Measurements from ENCODE around the gene FYB2. TPM values are rescaled to one million over a fixed set of nuclear protein-coding genes. Genes with fewer than 3 reads are reported as not detected.

The FYB2 gene
- polyA plus RNA-seq, 2 of the 4 experiments (the other 2 are of a cell fraction), result not detected

GRCh38 chr1:56827711-56828110 lies 8.5 kb upstream of the FYB2 start:
- no peak for FAIRE-seq
- Histone ChIP-seq H3K4me1 (no peaks in the 10 kb centered on the region), H3K9me3 (no peaks in the 10 kb centered on the region), H3K4me2 (no peak overlapping the region), H3K4me3 (no peak overlapping the region), H3K27ac (no peak overlapping the region)
- no peak for TF ChIP-seq ZFP36 (IDR thresholded peaks at IDR 0.05; ENCODE audit: borderline replicate concordance, partially characterized antibody)
- TF ChIP-seq RNF2 (IDR thresholded peaks at IDR 0.05; ENCODE audit: borderline replicate concordance, low read depth), result no peak
- no peak for TF ChIP-seq ZSCAN20 (CRISPR knock-in tag; IDR thresholded peaks at IDR 0.05)
- TF ChIP-seq USF2 (IDR thresholded peaks at IDR 0.05), result no peak
- no peak for TF ChIP-seq PBX3 (IDR thresholded peaks at IDR 0.05)
- no peak for TF ChIP-seq MAFK (IDR thresholded peaks at IDR 0.05; ENCODE audit: partially characterized antibody)
- TF ChIP-seq NFE2L2 (conservative IDR thresholded peaks at IDR 0.05; ENCODE audit: low read length), result no peak
- no peak for TF ChIP-seq FOSL2 (IDR thresholded peaks at IDR 0.05)
- no peak for TF ChIP-seq FOSL2 (CRISPR knock-in tag; IDR thresholded peaks at IDR 0.05)
- no peak for TF ChIP-seq SMC3 (IDR thresholded peaks at IDR 0.05)
- no peak for TF ChIP-seq MYC (IDR thresholded peaks at IDR 0.05; ENCODE audit: borderline replicate concordance, low read length)
- no peak for TF ChIP-seq HOXB13 (CRISPR knock-in tag; IDR thresholded peaks at IDR 0.05; ENCODE audit: low read depth)
- no peak for TF ChIP-seq CHD4 (IDR thresholded peaks at IDR 0.05; ENCODE audit: borderline replicate concordance)
- TF ChIP-seq ZNF302 (CRISPR knock-in tag; IDR thresholded peaks at IDR 0.05), result no peak
- TF ChIP-seq PHF8 (IDR thresholded peaks at IDR 0.05; ENCODE audit: borderline replicate concordance, low read depth), result no peak
- no peak for TF ChIP-seq RARB (CRISPR knock-in tag; IDR thresholded peaks at IDR 0.05)
- no peak for TF ChIP-seq NPAS2 (CRISPR knock-in tag; IDR thresholded peaks at IDR 0.05; ENCODE audit: borderline replicate concordance)
- TF ChIP-seq CHD2 (IDR thresholded peaks at IDR 0.05; ENCODE audit: low read length, partially characterized antibody), result no peak
- no peak for TF ChIP-seq HES2 (IDR thresholded peaks at IDR 0.05)
- no peak for TF ChIP-seq HOXB5 (CRISPR knock-in tag; IDR thresholded peaks at IDR 0.05)
- no peak for TF ChIP-seq EP300 (IDR thresholded peaks at IDR 0.05)
- ChIA-PET POLR2A (no interaction called here), CTCF (no interaction called here)
- no peak for DNase-seq (ENCODE audit: low read depth in 1 of 2, low spot score in 1 of 2)
- ATAC-seq, result no peak

- Histone ChIP-seq H3K27ac (no peak overlapping the region), H3K4me3 (no peak overlapping the region), H3K4me2 (no peak overlapping the region), H3K9me3 (no peaks in the 10 kb centered on the region), H3K4me1 (peaks cover 5% of the 10 kb centered on the region)
- 14% methylated on average over 4 of the region's 4 CpGs for WGBS (ENCODE audit: missing lambda C conversion rate)
- TF ChIP-seq JUN (IDR thresholded peaks at IDR 0.05), result no peak
- TF ChIP-seq EP300 (IDR thresholded peaks at IDR 0.05), result no peak
- no peak for TF ChIP-seq PHF8 (IDR thresholded peaks at IDR 0.05; ENCODE audit: borderline replicate concordance, low read depth)
- TF ChIP-seq CTCF (IDR thresholded peaks at IDR 0.05), result no peak
- no peak for TF ChIP-seq ZSCAN20 (CRISPR knock-in tag; IDR thresholded peaks at IDR 0.05)
- no peak for TF ChIP-seq POLR2AphosphoS2 (conservative IDR thresholded peaks at IDR 0.05; ENCODE audit: low read length)
- TF ChIP-seq FOXS1 (CRISPR knock-in tag; IDR thresholded peaks at IDR 0.05), result no peak
- TF ChIP-seq RFX5 (IDR thresholded peaks at IDR 0.05), result no peak
- no peak for TF ChIP-seq CHD2 (IDR thresholded peaks at IDR 0.05; ENCODE audit: low read length, partially characterized antibody)
- ChIA-PET CTCF (no interaction called here), POLR2A (no interaction called here)
- ATAC-seq (no peak), FAIRE-seq (no peak), DNase-seq (ENCODE audit: low read depth in 1 of 2, low spot score in 1 of 2) (no peak)
Observed at GRCh38 chr1:56825436-56825835, 6.2 kb upstream of the FYB2 start.

Data from A549 (cell line).